ENCODE results near the gene DIP2A.

DNA sequence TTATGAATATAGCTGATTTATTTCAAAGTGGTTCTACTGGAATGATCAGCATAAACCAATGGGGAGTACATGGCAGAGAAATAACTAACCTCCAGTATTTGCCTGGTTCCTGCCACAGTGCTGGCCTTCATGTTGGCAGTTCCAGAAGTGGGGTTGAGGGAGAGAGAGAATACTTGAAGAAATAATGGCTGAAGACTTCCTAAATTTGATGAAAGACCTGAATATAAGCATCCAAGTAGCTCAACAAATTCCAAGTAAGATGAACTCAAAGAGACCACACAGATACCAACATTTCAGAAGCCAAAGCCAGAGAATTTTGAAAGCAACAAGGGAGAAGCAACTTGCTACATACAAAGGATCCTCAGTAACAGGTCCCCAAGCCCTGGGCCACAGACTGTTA is 111.9 kb downstream of the DIP2A start:
- TF ChIP-seq EZH2 (IDR thresholded peaks at IDR 0.05; ENCODE audit: low read depth), result no peak
- TF ChIP-seq, protein P1, sequence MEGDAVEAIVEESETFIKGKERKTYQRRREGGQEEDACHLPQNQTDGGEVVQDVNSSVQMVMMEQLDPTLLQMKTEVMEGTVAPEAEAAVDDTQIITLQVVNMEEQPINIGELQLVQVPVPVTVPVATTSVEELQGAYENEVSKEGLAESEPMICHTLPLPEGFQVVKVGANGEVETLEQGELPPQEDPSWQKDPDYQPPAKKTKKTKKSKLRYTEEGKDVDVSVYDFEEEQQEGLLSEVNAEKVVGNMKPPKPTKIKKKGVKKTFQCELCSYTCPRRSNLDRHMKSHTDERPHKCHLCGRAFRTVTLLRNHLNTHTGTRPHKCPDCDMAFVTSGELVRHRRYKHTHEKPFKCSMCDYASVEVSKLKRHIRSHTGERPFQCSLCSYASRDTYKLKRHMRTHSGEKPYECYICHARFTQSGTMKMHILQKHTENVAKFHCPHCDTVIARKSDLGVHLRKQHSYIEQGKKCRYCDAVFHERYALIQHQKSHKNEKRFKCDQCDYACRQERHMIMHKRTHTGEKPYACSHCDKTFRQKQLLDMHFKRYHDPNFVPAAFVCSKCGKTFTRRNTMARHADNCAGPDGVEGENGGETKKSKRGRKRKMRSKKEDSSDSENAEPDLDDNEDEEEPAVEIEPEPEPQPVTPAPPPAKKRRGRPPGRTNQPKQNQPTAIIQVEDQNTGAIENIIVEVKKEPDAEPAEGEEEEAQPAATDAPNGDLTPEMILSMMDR (conservative IDR thresholded peaks at IDR 0.05), result no peak
